HG03439 (cell line): Measurements from ENCODE around the gene PLXNA3.

Experiments used
- ATAC-seq: cut with Tn5 transposase; IDR thresholded peaks from one replicate; pipeline ENCODE4 v1.9.1; 2021; ENCODE audit warnings: mild to moderate bottlenecking, moderate library complexity; ENCODE audit not compliant: unreplicated experiment

Gene PLXNA3

DNA sequence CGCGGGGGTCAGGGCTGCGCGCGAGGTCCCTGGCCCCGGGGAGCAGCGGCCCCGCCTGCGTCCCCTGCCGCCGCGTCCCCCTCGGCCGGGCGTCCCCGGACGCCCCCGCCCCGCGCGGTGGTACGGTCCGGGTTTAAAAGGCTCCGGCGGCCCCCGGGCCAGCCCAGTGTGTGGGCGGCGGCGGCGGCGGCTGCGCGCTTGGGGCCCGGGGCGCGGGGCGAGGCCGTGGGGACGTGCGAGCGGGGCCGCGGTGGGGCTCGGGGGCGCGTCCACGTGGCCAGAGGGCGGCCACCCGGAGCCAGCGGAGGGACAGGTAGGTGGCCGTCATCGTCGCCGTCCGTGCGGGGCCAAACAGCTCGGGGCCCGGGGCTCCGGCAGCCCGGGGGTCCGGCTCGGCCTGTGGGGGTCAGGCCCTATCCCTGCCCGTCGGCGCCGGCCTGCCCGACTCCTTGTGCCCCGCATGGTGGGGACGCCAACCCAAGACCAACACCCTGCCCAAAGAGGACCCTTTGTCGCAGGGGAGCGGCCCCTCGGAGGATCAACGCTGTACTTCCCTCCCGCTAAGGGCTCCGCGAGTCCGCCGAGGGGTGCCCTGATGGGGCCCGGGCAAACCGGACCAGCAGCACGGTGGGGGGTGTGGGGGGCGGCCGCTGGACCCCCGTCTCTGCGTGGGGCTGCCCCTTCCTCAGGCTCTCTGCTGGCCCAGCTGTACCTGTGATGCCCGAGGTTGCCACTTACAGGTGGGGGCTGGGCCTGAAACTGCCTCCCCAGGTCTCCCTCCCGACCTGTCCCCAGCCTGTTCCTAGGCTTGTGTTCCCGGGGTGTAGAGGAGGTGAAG lies at the start of gene PLXNA3:
Gene PLXNA3 (plus strand): TSS at position 166 of the 838 bp plus-strand sequence. CDS start 1,903 bp downstream, outside the sequence.
- peak; percentile 69 for ATAC-seq

DNA sequence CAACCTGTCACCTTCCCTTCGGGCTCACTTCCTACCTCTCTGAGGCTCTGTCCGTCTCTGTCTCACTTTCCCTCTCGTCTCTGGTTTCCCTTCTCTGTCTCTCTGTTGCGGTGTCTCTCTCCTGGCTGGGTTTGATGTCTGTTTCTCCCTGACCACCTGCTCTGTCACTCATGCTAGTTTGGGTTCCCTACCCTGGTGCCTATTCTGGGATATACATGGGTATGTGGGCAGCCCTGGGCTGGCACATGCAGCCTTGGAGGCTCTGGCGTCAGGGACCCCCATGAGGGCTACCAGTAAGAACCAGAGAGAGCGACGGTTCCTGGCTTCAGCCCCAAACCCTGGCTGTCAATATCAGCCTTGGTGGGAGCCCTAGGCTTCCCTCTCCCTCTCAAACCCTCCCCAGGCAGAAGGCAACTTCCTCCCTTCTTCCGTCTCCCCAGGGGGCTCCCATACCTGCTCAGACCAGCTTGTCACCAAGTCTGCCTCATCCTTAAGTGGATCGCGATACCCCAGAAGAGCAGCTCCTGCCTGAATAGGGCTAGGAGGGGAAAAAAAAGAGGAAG lies 49.3 kb upstream of the PLXNA3 start:
- no peak for ATAC-seq

DNA sequence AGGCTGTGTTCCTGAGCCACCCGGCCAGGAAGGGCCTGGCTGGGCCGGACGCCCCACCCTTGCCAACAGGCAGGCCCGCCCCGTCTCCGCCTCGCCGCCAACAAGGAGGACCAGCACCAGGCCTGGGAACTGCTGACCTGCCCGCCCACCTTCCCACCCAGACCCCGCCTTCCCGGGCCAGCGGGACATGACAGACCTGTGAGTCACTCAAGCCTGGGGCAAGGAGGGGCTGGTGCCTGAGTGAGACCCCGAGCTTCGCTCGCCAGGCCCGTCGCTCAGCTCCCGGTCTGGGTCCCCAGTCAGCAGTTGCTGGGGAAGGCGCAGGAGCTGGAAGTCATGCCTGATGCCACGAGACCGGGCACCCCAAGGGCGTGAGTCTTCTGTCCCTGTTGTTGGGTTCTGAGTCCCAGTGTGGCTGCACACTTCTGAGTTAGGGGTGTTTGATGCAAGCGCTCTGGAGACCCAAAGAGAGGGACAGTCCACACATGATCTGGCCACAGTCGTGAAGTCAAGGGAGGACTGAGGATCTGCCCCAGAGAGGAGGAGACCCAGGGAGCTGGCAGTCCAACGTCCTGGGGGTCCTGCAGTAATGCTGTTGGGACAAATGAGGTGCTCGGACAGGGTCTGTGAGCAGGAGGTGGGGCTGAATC lies 48.7 kb upstream of the PLXNA3 start, which contains the start of gene DNASE1L1:
Gene DNASE1L1 (minus strand): TSS at position 33 of the 650 bp plus-strand sequence. CDS start 3,686 bp downstream, outside the sequence.
- no peak for ATAC-seq

DNA sequence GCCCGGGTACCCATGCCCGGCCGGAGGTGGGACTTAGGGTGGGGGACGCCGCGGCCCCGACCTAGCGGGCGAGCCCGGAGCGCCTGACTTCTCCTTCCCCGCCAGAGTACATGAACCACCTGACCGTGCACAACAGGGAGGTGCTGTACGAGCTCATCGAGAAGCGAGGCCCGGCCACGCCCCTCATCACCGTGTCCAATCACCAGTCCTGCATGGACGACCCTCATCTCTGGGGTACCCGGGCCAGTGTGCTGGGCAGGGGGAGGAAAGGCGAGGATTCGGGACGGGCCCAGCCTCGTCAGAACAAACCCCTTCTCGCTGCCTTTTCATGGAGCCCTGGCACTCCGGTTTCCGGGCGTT lies 46.1 kb upstream of the PLXNA3 start:
- ATAC-seq, result peak; percentile 46

DNA sequence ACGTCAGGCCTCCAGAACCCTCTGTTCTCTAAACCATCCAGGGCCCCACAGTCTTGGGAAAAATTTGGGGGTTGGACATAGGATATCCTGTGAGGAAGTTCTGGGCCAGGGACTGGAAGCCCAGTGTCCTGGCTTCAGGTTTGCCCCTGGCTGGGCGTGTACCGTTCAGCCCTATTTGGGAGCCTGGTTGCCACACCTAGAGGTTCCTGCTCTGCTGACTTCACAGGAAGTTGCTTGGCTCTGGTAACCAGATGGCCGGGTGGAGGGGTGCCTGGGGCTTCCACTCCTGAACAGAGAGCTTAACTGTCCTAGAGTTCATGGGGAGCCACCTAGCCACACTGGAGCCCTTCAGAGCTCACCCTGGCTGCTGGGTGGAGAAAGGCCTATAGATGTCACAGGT lies 45.6 kb upstream of the PLXNA3 start:
- ATAC-seq, result no peak

DNA sequence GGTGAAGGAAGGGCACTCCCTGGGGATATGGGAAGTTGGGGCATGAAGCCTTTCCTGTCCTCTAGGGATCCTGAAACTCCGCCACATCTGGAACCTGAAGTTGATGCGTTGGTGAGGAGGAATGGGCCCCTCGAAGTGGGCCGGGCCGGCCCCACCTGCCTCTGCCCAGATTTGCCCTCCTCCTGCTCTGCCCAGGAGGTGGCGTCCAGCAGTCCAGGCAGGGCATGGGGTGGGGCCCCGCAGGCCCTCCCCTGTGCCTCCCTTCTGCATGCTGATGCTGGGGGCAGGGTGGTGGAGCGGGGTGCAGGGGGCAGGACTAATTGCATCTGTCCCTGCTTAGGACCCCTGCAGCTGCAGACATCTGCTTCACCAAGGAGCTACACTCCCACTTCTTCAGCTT lies 44.9 kb upstream of the PLXNA3 start:
- ATAC-seq, result no peak

DNA sequence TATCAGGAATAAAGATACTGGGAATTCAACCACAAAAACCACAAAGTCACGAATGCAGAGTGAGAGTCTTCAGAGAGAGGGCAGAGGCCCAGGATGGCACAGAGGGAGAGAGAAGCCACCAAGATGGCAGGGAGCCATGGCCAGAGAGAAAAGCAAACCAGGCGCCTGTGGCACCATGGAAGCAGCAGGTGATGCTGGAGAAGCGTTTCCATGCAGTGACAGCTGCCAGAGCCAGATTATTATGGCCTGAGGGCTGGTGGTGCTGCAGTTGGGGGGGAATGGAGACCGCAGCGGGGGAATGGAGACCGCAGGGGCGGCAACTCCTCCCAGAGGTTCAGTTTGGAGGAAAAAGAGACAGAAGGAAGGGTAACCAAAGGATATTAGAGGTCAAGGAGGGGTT lies 40.9 kb upstream of the PLXNA3 start:
- no peak for ATAC-seq

DNA sequence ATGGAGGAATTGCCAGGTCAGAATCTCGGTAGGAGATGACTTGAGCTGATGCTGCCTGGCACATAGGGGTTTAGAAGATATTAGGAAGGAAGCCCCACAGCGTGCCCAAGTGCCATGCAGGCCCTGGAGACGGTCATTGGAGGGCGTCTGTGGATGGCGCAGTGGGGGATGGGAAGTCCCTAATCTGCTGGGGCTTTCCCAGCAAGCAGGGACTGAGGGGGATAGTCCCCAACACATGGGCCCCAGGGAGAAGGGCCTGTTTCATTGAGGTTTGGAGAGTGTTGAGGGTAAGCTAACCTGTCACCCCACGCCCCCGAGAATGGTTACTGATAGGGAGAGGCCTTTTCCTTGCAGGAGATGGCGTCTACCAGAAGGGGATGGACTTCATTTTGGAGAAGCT lies 38.9 kb upstream of the PLXNA3 start:
- no peak for ATAC-seq

DNA sequence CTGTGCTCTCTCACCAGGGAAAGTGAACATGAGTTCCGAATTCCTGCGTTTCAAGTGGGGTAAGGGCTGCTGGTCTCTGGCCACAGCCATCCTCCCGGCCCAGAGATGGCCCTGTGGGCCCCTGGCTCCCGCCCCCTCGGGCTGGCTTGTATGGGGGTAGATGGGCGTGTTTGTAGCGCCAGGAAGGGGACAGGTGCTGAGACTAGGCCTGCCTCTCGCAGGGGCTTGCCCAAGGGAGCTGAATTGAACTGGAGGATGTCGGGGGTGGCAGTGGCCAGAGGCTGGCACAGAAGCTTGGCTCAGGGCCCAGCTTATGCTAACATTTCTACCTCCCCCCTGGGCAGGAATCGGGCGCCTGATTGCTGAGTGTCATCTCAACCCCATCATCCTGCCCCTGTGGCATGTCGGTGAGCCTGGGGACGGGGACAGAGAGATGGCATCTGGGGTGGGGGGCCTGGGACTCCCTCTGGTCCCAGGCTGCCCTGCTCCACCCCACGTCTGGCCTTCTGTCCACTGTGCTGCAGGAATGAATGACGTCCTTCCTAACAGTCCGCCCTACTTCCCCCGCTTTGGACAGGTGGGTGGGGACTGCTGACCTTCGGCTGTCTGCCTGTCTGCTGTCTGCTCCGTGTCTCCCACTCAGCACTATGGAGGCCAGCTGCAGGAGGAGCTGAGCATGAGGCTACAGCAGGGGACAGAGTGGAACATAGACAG lies 38.2 kb upstream of the PLXNA3 start:
- no peak for ATAC-seq

DNA sequence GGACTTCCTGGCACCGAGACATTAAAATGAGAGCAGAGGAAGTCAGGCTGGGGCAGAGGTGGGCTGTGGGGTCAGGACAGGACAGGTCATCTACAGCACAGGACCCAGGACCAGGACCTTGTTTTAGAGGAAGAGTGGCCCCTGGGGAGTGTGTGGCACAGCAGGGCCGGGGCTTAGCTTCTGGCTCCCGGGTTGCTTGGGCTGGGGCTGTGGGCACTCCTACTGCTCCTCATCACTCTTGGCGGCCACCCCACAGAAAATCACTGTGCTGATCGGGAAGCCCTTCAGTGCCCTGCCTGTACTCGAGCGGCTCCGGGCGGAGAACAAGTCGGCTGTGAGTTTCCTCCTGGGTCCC lies 37.7 kb upstream of the PLXNA3 start:
- ATAC-seq, result no peak

DNA sequence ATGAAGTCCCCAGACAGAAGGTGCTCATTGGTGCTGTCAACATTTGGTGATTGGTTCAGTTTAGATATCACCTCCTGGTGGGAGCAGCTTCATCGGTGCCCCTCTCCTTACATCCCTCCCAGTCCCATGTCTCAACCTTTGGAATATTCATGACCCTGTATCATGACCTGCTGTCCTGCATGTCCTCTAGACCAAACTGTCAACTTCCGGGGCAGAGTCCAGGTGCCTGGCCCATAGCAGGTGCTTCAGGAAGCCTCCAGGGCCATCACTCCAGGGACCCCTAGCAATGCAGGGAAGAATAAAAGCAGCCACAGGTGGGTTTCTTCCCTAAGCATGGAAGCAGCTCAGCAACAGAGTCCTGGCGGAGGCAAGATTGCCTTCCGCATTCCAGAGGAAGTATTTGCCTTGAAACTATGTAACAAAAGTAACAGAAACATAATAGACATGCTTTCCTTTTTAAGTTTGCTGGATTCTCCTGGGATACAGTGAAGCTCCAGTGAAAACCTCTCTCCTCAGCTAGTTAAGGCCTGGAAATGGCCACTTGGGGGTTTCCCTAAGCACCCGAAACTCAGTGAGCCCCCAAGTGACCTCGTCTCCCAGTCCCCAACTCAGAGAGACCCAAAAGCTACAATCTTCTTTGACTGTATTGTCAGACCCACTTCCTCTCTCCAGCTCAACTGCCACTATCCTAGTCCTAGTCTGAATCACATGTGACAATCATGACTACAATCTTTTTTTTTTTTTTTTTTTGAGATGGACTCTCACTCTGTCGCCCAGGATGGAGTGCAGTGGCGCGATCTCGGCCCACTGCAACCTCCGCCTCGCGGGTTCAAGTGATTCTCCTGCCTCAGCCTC lies 30.9 kb upstream of the PLXNA3 start:
- ATAC-seq, result no peak

DNA sequence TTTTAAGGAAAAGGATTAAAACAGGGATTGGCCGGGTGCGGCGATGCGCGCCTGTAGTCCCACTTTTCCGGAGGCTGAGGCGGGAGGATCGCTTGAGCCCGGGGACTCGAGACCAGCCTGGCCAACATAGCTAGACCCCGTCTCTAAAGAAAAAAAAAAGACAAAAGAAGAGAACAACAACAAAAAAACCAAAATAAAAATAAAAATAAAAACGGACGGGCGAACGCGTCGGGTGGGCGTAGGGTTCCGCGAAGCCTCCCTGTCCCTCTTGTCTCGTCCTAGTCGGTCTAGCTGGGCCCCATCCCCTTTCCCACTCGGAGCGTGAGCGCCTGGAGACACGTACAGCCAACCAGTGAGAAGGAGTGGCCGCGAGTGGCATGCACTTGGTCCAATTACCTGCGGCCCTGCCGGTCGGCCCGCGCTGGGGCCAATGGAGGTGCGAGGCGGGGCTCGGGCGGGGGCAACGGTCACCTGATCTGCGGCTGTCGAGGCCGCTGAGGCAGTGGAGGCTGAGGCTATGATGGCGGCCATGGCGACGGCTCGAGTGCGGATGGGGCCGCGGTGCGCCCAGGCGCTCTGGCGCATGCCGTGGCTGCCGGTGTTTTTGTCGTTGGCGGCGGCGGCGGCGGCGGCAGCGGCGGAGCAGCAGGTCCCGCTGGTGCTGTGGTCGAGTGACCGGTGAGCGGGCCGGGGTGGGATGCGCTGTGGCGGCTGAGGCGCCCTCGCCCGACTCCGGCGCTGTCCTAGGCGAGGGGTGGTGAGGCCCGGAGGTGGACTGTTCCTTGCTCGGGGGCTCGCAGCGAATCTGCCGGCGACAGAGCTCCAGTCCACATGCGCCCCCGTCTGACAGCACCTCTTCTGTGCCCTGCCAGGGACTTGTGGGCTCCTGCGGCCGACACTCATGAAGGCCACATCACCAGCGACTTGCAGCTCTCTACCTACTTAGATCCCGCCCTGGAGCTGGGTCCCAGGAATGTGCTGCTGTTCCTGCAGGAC lies 29.6 kb upstream of the PLXNA3 start, which contains the start of gene ATP6AP1:
Gene ATP6AP1 (plus strand): TSS at position 502 of the 996 bp plus-strand sequence. CDS start 16 bp downstream, at position 518.
- ATAC-seq, result peak; percentile 93

DNA sequence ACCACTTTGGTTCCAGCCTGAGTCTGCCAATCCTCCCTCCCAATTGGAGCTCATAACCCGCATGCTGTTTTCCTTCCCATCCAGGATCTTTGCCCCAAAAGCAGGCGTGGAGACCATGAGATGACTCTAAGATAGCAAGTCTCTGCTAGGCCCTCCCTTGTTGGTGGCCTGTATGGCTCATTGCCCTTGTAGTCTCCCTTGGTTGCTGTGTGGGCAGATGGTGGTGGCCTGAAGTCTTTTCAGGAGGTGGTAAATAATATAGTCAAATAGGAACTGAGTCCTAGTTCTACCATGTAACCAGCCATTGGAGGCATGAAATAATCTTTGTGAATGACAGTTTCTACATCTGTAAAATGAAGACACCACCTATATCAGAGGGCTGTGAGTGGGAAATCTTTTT lies 28.4 kb upstream of the PLXNA3 start:
- ATAC-seq, result no peak

DNA sequence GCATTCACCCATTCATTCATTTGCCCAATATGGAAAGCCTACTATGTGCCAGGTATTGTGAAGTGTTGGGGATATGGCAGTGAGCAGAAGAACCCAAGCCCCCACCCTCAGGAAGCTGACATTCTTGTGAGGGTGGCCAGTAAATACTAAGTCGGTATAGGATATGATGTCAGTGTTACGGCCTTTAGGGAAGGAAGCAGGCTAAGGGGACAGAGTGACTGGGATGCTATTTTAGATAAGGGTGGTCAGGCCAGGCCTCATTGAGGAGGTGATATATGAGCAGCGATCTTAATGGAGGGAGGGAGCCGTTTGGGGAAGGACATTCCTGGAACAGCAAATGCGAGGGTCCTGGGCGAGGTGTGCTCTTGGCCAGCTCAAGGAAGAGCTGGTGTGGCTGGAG lies 27.6 kb upstream of the PLXNA3 start:
- ATAC-seq, result no peak

DNA sequence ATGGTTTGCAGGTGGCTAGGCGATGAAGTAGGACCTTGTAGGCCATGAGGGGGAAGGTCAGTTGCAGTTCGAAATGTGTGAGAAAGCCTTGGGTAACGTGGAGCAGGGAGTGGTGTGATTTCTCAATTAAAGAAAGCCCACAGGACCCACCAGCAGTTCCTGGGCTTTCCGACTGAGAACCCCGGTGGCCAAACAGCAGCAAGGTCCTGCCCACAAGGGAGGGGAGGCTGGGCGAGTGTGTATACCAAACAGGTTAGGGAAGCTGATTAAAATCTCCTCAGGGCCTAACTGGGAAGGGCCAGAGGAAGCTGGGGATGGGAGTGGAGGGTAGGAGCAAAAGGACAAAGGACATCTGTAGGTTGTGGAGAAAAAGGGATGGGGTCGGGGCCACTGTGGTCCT lies 27.2 kb upstream of the PLXNA3 start:
- ATAC-seq, result no peak

DNA sequence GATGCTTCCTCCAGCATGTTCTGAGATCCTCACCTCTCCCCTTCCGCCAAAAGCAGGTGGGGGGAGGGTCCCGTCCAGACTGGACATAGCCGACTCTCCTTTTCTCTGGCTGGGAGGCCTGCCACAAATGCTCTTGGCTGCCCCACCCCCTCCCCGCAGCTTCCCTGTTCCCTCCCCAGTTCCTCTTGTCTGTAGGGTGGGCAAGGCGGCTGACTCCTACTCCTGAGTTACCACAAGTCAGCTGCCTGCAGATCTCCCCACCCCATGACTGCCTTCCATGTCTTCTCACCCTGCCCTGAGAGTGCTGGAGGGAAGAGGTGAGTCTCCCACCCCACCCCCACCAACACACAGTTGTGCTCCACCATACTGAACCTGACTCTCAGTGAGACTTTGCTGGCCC lies 26.7 kb upstream of the PLXNA3 start:
- ATAC-seq, result no peak

DNA sequence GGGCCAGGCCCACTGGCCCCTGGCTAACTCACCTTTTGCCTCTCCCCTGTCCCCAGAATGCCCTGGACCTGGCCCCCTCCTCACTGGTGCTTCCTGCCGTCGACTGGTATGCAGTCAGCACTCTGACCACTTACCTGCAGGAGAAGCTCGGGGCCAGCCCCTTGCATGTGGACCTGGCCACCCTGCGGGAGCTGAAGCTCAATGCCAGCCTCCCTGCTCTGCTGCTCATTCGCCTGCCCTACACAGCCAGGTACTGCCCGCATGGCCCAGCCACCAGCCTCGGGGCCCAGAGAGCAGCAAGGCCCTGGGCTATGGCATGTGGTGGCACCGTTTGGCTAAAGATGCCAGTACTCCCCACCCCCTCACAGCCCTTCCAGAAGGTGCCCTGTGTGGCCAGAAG lies 25.9 kb upstream of the PLXNA3 start:
- no peak for ATAC-seq

DNA sequence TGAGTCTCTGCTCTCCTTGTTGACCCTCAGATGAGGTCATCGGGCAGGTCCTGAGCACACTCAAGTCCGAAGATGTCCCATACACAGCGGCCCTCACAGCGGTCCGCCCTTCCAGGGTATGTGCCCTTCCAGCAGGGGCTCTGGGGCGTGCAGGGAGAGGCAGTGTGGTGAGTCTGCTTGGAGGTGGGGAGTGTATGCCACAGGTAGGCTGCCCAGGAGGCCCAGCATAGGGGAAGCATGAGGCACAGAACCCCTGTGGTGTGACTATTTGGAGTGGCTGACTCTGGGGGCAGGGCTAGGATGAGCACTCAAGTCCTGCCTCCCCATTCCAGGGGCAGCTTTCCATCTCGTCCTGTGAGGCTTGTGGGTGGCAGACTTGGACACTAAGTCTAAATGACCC lies 24.5 kb upstream of the PLXNA3 start:
- no peak for ATAC-seq
